Mesenchymal stem cell (in vitro differentiated cells and primary cell): Measurements from ENCODE around the gene PLAC1.

Source experiments
- DNase-seq: peaks from one replicate; pipeline ENCODE4 v3.0.0-alpha.2; 2013
- H2AFZ ChIP-seq: one replicate; pipeline ENCODE4 v1.6.1; 2013; ENCODE audit warnings: low read depth, mild to moderate bottlenecking, control low read depth, inconsistent platforms, low read length, moderate library complexity
- H2AK5ac ChIP-seq: 2 replicates; pipeline ENCODE4 v1.6.1; 2013; ENCODE audit warnings: low read length, moderate library complexity, mild to moderate bottlenecking, inconsistent platforms; ENCODE audit not compliant: severe bottlenecking
- H2BK120ac ChIP-seq: one replicate; pipeline ENCODE4 v1.6.1; 2013; ENCODE audit warnings: low read depth, mild to moderate bottlenecking, inconsistent platforms, low read length, moderate library complexity
- H2BK12ac ChIP-seq, 2 experiments: one replicate each; pipeline ENCODE4 v1.6.1; 2013; ENCODE audit warnings: inconsistent platforms in 2 of 2, low read length in 2 of 2, mild to moderate bottlenecking in 2 of 2, moderate library complexity in 2 of 2, control low read depth in 1 of 2
- H2BK15ac ChIP-seq: one replicate; pipeline ENCODE4 v1.6.1; 2013; ENCODE audit warnings: mild to moderate bottlenecking, low read depth, inconsistent platforms; ENCODE audit not compliant: poor library complexity, severe bottlenecking
- H2BK5ac ChIP-seq: 2 replicates; pipeline ENCODE4 v1.6.1; 2013; ENCODE audit warnings: low read depth, mild to moderate bottlenecking, low read length, control low read depth, inconsistent platforms; ENCODE audit not compliant: poor library complexity, severe bottlenecking
- H3K14ac ChIP-seq, 2 experiments: one replicate each; pipeline ENCODE4 v1.6.1; 2013; ENCODE audit warnings: inconsistent platforms in 2 of 2, low read length in 2 of 2, control low read depth in 1 of 2, mild to moderate bottlenecking in 1 of 2, moderate library complexity in 1 of 2
- H3K18ac ChIP-seq, 2 experiments: one replicate each; pipeline ENCODE4 v1.6.1; 2013; ENCODE audit warnings: inconsistent platforms in 2 of 2, low read length in 2 of 2, control low read depth in 1 of 2, low read depth in 1 of 2, mild to moderate bottlenecking in 1 of 2
- H3K23ac ChIP-seq, 2 experiments: one replicate each; pipeline ENCODE4 v1.6.1; 2013; ENCODE audit warnings: inconsistent platforms in 2 of 2, low read length in 2 of 2, mild to moderate bottlenecking in 2 of 2, moderate library complexity in 2 of 2, control low read depth in 1 of 2
- H3K27ac ChIP-seq: 2 replicates; pipeline ENCODE4 v1.5.1; 2013; ENCODE audit warnings: mild to moderate bottlenecking, moderate library complexity, low read length, control low read depth, inconsistent platforms; ENCODE audit not compliant: poor library complexity, severe bottlenecking
- H3K27me3 ChIP-seq, 2 experiments: 2 replicates each; pipeline versions ENCODE4 v1.6.1 to v1.7.0; 2013; ENCODE audit warnings: low read length in 2 of 2, mild to moderate bottlenecking in 2 of 2, moderate library complexity in 2 of 2, control low read depth in 1 of 2, inconsistent platforms in 1 of 2; ENCODE audit not compliant: control insufficient read depth in 1 of 2, insufficient read depth in 1 of 2
- H3K36me3 ChIP-seq, 2 experiments: 2 replicates each; pipeline versions ENCODE4 v1.6.1 to v1.7.0; 2013; ENCODE audit warnings: low read length in 2 of 2, control low read depth in 1 of 2, inconsistent platforms in 1 of 2, low read depth in 1 of 2, mild to moderate bottlenecking in 1 of 2; ENCODE audit not compliant: insufficient read depth in 2 of 2, control insufficient read depth in 1 of 2
- H3K4ac ChIP-seq, 2 experiments: one replicate each; pipeline ENCODE4 v1.6.1; 2013; ENCODE audit warnings: inconsistent platforms in 2 of 2, low read length in 2 of 2, mild to moderate bottlenecking in 2 of 2, moderate library complexity in 2 of 2, control low read depth in 1 of 2, low read depth in 1 of 2
- H3K4me1 ChIP-seq: 2 replicates; pipeline ENCODE4 v1.6.1; 2013; ENCODE audit warnings: low read depth, low read length, control low read depth; ENCODE audit not compliant: control insufficient read depth, insufficient read depth
- H3K4me2 ChIP-seq: 2 replicates; pipeline ENCODE4 v1.6.1; 2013; ENCODE audit warnings: low read length, mild to moderate bottlenecking, inconsistent platforms; ENCODE audit not compliant: poor library complexity, severe bottlenecking
- H3K4me3 ChIP-seq, 2 experiments: 2 replicates each; pipeline versions ENCODE4 v1.5.1 to v1.7.0; 2013; ENCODE audit warnings: low read length in 2 of 2, mild to moderate bottlenecking in 2 of 2, control low read depth in 1 of 2, low read depth in 1 of 2; ENCODE audit not compliant: insufficient read depth in 1 of 2
- H3K79me1 ChIP-seq: replicated peaks from 2 replicates; pipeline ENCODE4 v1.6.1; 2013; ENCODE audit warnings: mild to moderate bottlenecking, control low read depth, low read length, inconsistent platforms; ENCODE audit not compliant: poor library complexity, severe bottlenecking
- H3K9ac ChIP-seq: 2 replicates; pipeline ENCODE4 v1.7.0; 2013; ENCODE audit warnings: mild to moderate bottlenecking, low read length, moderate library complexity
- H3K9me3 ChIP-seq: 2 replicates; pipeline ENCODE4 v1.7.0; 2013; ENCODE audit warnings: mild to moderate bottlenecking, low read length; ENCODE audit not compliant: control insufficient read depth
- H4K8ac ChIP-seq: one replicate; pipeline ENCODE4 v1.6.1; 2013; ENCODE audit warnings: inconsistent platforms, mild to moderate bottlenecking, low read length, moderate library complexity
- H4K91ac ChIP-seq: one replicate; pipeline ENCODE4 v1.6.1; 2013; ENCODE audit warnings: mild to moderate bottlenecking, low read length, inconsistent platforms
- WGBS: methylation state at CpG from one replicate; pipeline ENCODE4 v1.1.7; 2013; ENCODE audit warnings: mixed read lengths; 5-methylcytosine and 5-hydroxymethylcytosine counted together

The PLAC1 gene

GRCh38 chrX:134693644-134694043, 35.4 kb upstream of the PLAC1 start:
- no peak overlapping the region for H3K4ac ChIP-seq
- no peak overlapping the region for H4K8ac ChIP-seq
- H3K4me1 ChIP-seq, result no peaks in the 10 kb centered on the region
- H3K36me3 ChIP-seq, result no peaks in the 10 kb centered on the region
- no peaks in the 10 kb centered on the region for H3K27me3 ChIP-seq
- no peak overlapping the region for H2BK120ac ChIP-seq
- no peak overlapping the region for H3K18ac ChIP-seq
- no peak overlapping the region for H2BK12ac ChIP-seq
- H3K27ac ChIP-seq, result no peak overlapping the region
- H2AK5ac ChIP-seq, result no peak overlapping the region
- H3K23ac ChIP-seq, result no peak overlapping the region
- no peak overlapping the region for H4K91ac ChIP-seq
- no peak overlapping the region for H3K14ac ChIP-seq
- H3K79me1 ChIP-seq, result no peaks in the 10 kb centered on the region
- H2AFZ ChIP-seq, result no peak overlapping the region
- H2BK5ac ChIP-seq, result no peak overlapping the region
- WGBS, result 100% methylated on average over 2 of the region's 2 CpGs
- no peak overlapping the region for H3K4me2 ChIP-seq
- H3K9ac ChIP-seq, result no peak overlapping the region
- no peaks in the 10 kb centered on the region for H3K9me3 ChIP-seq
- H2BK15ac ChIP-seq, result no peak overlapping the region
- no peak for DNase-seq
- no peak overlapping the region for H3K4me3 ChIP-seq

GRCh38 chrX:134692990-134693389, 34.7 kb upstream of the PLAC1 start:
- Histone ChIP-seq H3K9ac (no peak overlapping the region), H3K4me1 (no peaks in the 10 kb centered on the region), H3K27ac (no peak overlapping the region), H2BK120ac (no peak overlapping the region), H3K18ac (no peak overlapping the region), H3K27me3 (no peaks in the 10 kb centered on the region), H2BK12ac (no peak overlapping the region), H3K79me1 (no peaks in the 10 kb centered on the region), H2AK5ac (no peak overlapping the region), H3K14ac (no peak overlapping the region), H4K8ac (no peak overlapping the region), H3K9me3 (no peaks in the 10 kb centered on the region), H2AFZ (no peak overlapping the region), H4K91ac (no peak overlapping the region), H3K36me3 (no peaks in the 10 kb centered on the region), H3K4me2 (no peak overlapping the region), H3K4me3 (no peak overlapping the region), H3K23ac (no peak overlapping the region), H3K4ac (no peak overlapping the region), H2BK15ac (no peak overlapping the region), H2BK5ac (no peak overlapping the region)
- peak; percentile 33 for DNase-seq
- no CpG with 5 or more reads among the region's 1 CpG for WGBS

GRCh38 chrX:134692233-134692632, 34.0 kb upstream of the PLAC1 start:
- no peak overlapping the region for H3K4me3 ChIP-seq
- no peak overlapping the region for H3K4ac ChIP-seq
- H3K14ac ChIP-seq, result no peak overlapping the region
- no peak overlapping the region for H2AK5ac ChIP-seq
- H2BK120ac ChIP-seq, result peak overlapping the region; percentile 49
- peak overlapping the region; percentile 9 to 40 for H3K18ac ChIP-seq
- WGBS, result 86% methylated on average over 1 of the region's 1 CpG
- H3K36me3 ChIP-seq, result no peaks in the 10 kb centered on the region
- no peak overlapping the region for H3K27ac ChIP-seq
- no peak overlapping the region for H3K4me2 ChIP-seq
- H3K27me3 ChIP-seq, result no peaks in the 10 kb centered on the region
- no peak overlapping the region for H2BK15ac ChIP-seq
- no peak overlapping the region for H4K91ac ChIP-seq
- no peaks in the 10 kb centered on the region for H3K79me1 ChIP-seq
- H3K4me1 ChIP-seq, result no peaks in the 10 kb centered on the region
- no peaks in the 10 kb centered on the region for H3K9me3 ChIP-seq
- peak overlapping the region in 1 of 2 experiments; percentile 39 for H2BK12ac ChIP-seq
- H3K9ac ChIP-seq, result no peak overlapping the region
- H2BK5ac ChIP-seq, result no peak overlapping the region
- H2AFZ ChIP-seq, result no peak overlapping the region
- DNase-seq, result no peak
- no peak overlapping the region for H4K8ac ChIP-seq
- H3K23ac ChIP-seq, result no peak overlapping the region

- no peak overlapping the region for H3K23ac ChIP-seq
- no peak for DNase-seq
- no peak overlapping the region for H3K4ac ChIP-seq
These were observed 33.2 kb upstream of the PLAC1 start for GRCh38 chrX:134691453-134691852.

More at GRCh38 chrX:134691453-134691852, 33.2 kb upstream of the PLAC1 start:
- Histone ChIP-seq H2BK5ac (no peak overlapping the region), H2BK120ac (peak overlapping the region; percentile 19), H3K4me2 (no peak overlapping the region), H3K18ac (no peak overlapping the region), H3K27ac (no peak overlapping the region), H3K79me1 (no peaks in the 10 kb centered on the region), H3K4me3 (no peak overlapping the region), H3K14ac (no peak overlapping the region), H4K91ac (no peak overlapping the region), H3K9ac (no peak overlapping the region), H3K9me3 (no peaks in the 10 kb centered on the region), H2BK12ac (no peak overlapping the region), H3K36me3 (no peaks in the 10 kb centered on the region), H3K27me3 (no peaks in the 10 kb centered on the region), H4K8ac (no peak overlapping the region), H2AFZ (no peak overlapping the region), H2BK15ac (no peak overlapping the region), H2AK5ac (no peak overlapping the region), H3K4me1 (no peaks in the 10 kb centered on the region)
- 92% methylated on average over 7 of the region's 7 CpGs for WGBS
